Skeletal muscle tissue (tissue), 4 donors: Measurements from ENCODE around the gene RBM28. TPM values are rescaled to one million over a fixed set of nuclear protein-coding genes. Genes with fewer than 3 reads are reported as not detected.
"Not testable (repeated sequence)": the region's sequence is repeated elsewhere in the genome, so short reads cannot be mapped to it uniquely, and the experiment has no call there.

Source experiments
- H3K27ac ChIP-seq: one replicate; pipeline ENCODE4 v1.7.0; 2013; ENCODE audit warnings: mild to moderate bottlenecking, low read depth, low read length, inconsistent platforms
- H3K27me3 ChIP-seq, 3 donors: one replicate each; pipeline ENCODE4 v1.7.0; 2013; ENCODE audit warnings: low read length in 3 of 3; ENCODE audit not compliant: control insufficient read depth in 3 of 3, insufficient read depth in 3 of 3
- H3K36me3 ChIP-seq, 3 donors: one replicate each; pipeline ENCODE4 v1.7.0; 2013; ENCODE audit warnings: low read length in 3 of 3; ENCODE audit not compliant: control insufficient read depth in 3 of 3, insufficient read depth in 3 of 3
- H3K4me1 ChIP-seq, 3 donors: one replicate each; pipeline ENCODE4 v1.7.0; 2013; ENCODE audit warnings: low read length in 3 of 3, mild to moderate bottlenecking in 3 of 3; ENCODE audit not compliant: control insufficient read depth in 3 of 3, insufficient read depth in 3 of 3
- H3K4me3 ChIP-seq, 3 donors: one replicate each; pipeline ENCODE4 v1.7.0; 2013; ENCODE audit warnings: low read length in 3 of 3
- H3K9ac ChIP-seq, 3 donors: one replicate each; pipeline ENCODE4 v1.7.0; 2013; ENCODE audit warnings: low read length in 3 of 3, mild to moderate bottlenecking in 3 of 3, moderate library complexity in 2 of 3, low read depth in 1 of 3
- H3K9me3 ChIP-seq, 3 donors: one replicate each; pipeline ENCODE4 v1.7.0; 2013; ENCODE audit warnings: low read length in 3 of 3; ENCODE audit not compliant: control insufficient read depth in 3 of 3
- total RNA-seq: library from RNA; depleted of rRNA; stranded (reverse); fragments of >200 nt; gene quantifications from one replicate; pipeline ENCODE4 v1.2.3, GENCODE V29; 2014
- donor health status: Osteomylitis.

RBM28 gene
- total RNA-seq, 1 donor from 2014 or later = 7.3 TPM

DNA sequence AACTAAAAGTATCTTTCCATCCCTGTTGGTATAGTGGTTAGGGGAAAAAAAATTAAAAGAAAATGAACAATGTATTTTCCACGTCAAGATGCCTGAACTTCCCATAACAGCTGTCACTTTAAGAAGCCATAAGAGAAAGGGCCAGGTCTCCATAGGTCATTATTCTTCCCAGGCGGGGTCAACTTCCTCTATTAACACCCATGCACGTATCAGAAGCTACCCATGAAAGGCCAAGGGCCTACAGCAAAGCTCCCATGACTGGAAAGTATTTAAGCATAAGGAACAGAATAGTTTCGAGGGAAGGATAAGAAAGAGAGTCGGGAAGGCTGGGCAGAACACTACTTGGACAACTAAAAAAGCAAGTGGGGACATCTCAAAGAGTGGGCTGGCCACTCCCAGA lies 40.1 kb downstream of the RBM28 start:
- Histone ChIP-seq H3K9ac (no peak overlapping the region), H3K36me3 (peaks cover 17 to 48% (median 25%) of the 10 kb centered on the region in 3 donors), H3K27ac (no peak overlapping the region), H3K4me3 (no peak overlapping the region), H3K27me3 (no peaks in the 10 kb centered on the region), H3K9me3 (no peaks in the 10 kb centered on the region), H3K4me1 (peaks cover 0 to 9% (median 6%) of the 10 kb centered on the region in 3 donors)

DNA sequence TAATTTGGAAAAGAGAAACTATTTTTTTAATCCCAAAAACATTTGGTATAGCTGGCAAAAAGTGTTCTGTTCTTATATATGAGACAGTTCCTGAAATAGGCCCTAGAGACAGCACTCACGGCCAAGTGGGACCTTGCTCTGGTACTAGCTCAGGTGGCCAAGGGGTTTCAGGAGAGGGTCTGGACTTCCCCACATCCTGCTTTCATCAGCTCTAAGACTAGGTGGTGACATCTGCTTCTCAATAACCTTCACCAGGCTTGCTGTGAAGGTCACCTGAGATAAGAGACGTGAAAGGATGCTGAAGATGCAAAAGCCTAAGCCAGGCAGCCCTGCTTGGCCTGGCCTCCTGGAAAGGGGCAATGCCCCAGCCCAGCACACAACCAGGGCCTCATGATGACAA lies 40.6 kb downstream of the RBM28 start:
- H3K9me3 ChIP-seq = no peaks in the 10 kb centered on the region
- no peak overlapping the region for H3K9ac ChIP-seq
- peaks cover 17 to 43% (median 25%) of the 10 kb centered on the region in 3 donors for H3K36me3 ChIP-seq
- no peak overlapping the region for H3K4me3 ChIP-seq
- no peak overlapping the region for H3K27ac ChIP-seq
- H3K4me1 ChIP-seq = peaks cover 0 to 9% (median 6%) of the 10 kb centered on the region in 3 donors
- no peaks in the 10 kb centered on the region for H3K27me3 ChIP-seq

DNA sequence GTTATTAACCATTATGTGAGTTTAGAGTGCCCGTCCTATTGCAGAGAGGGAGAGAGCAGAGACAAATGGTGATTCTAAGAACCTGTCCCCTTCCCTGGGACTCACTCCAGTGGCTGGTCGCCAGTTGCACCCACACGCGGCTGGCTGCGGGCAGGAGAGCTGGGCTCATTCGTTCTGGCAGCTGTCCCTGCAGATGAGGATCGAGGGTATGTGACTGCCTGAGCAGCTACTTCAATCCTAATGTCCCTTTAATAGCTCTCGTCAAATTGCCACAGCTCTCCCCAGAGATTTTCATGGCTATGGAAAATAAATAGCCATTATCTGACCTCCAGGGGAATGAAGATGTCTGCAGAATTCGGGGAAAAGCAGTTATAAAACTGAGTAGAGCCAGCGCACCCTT lies 41.6 kb downstream of the RBM28 start:
- Histone ChIP-seq H3K4me3 (no peak overlapping the region), H3K4me1 (peaks cover 0 to 8% (median 5%) of the 10 kb centered on the region in 3 donors), H3K27me3 (no peaks in the 10 kb centered on the region), H3K36me3 (peaks cover 17 to 36% (median 24%) of the 10 kb centered on the region in 3 donors), H3K9me3 (no peaks in the 10 kb centered on the region), H3K9ac (no peak overlapping the region), H3K27ac (no peak overlapping the region)

GRCh38 chr7:128299109-128299607 lies 44.5 kb downstream of the RBM28 start:
- Histone ChIP-seq H3K4me3 (no peak overlapping the region), H3K9me3 (no peaks in the 10 kb centered on the region)

DNA sequence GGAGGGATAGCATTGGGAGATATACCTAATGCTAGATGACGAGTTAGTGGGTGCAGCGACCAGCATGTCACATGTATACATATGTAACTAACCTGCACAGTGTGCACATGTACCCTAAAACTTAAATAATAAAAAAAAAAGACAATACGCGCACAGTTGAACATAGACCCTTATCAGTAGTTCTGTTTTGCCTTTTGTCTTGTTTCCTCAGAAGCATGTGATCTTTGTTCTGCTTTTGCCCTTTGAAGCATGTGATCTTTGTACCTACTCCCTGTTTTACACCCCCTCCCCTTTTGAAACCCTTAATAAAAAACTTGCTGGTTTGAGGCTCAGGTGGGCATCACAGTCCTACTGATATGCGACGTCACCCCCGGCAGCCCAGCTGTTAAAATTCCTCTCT lies 45.7 kb downstream of the RBM28 start:
- not testable (repeated sequence) for H3K27ac ChIP-seq, H3K4me1 ChIP-seq, H3K36me3 ChIP-seq, H3K4me3 ChIP-seq, H3K9ac ChIP-seq, H3K9me3 ChIP-seq, H3K27me3 ChIP-seq

More at GRCh38 chr7:128299109-128299607, 44.5 kb downstream of the RBM28 start:
- Histone ChIP-seq H3K27me3 (no peaks in the 10 kb centered on the region), H3K4me1 (no peaks in the 10 kb centered on the region), H3K9ac (no peak overlapping the region), H3K36me3 (peaks cover 4 to 11% (median 8%) of the 10 kb centered on the region in 3 donors), H3K27ac (no peak overlapping the region)

DNA sequence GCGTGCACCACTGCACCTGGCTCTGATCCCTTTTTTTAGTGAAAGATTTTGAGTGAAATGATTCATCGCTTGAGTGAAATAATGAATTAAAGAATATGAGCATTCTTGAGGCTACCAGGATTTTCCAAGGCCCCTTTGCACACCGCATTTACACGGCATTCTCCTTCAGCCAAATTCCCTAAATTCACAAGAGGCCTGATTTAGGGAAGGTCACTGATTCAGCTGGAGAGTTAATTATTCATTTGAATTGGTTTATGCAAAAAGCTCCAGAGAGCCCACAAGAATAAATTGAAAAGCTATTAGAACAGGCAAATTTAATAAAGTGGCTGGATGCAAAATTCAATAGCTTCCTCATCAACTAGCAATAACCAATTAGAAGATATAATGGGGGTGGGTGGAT lies 56.2 kb downstream of the RBM28 start:
- H3K4me3 ChIP-seq = no peak overlapping the region
- H3K9me3 ChIP-seq = no peaks in the 10 kb centered on the region
- no peak overlapping the region for H3K9ac ChIP-seq
- H3K36me3 ChIP-seq = peaks cover 3 to 7% (median 4%) of the 10 kb centered on the region in 3 donors
- no peaks in the 10 kb centered on the region for H3K4me1 ChIP-seq
- H3K27ac ChIP-seq = no peak overlapping the region
- no peaks in the 10 kb centered on the region for H3K27me3 ChIP-seq

- H3K9me3 ChIP-seq = peaks cover 0 to 2% (median 0%) of the 10 kb centered on the region in 3 donors
- H3K4me1 ChIP-seq = no peaks in the 10 kb centered on the region
- H3K27ac ChIP-seq = no peak overlapping the region
- peaks cover 4 to 7% (median 7%) of the 10 kb centered on the region in 3 donors for H3K36me3 ChIP-seq
- no peak overlapping the region for H3K9ac ChIP-seq
- H3K4me3 ChIP-seq = no peak overlapping the region
- H3K27me3 ChIP-seq = no peaks in the 10 kb centered on the region
Observed at GRCh38 chr7:128284102-128284501, 59.6 kb downstream of the RBM28 start.

DNA sequence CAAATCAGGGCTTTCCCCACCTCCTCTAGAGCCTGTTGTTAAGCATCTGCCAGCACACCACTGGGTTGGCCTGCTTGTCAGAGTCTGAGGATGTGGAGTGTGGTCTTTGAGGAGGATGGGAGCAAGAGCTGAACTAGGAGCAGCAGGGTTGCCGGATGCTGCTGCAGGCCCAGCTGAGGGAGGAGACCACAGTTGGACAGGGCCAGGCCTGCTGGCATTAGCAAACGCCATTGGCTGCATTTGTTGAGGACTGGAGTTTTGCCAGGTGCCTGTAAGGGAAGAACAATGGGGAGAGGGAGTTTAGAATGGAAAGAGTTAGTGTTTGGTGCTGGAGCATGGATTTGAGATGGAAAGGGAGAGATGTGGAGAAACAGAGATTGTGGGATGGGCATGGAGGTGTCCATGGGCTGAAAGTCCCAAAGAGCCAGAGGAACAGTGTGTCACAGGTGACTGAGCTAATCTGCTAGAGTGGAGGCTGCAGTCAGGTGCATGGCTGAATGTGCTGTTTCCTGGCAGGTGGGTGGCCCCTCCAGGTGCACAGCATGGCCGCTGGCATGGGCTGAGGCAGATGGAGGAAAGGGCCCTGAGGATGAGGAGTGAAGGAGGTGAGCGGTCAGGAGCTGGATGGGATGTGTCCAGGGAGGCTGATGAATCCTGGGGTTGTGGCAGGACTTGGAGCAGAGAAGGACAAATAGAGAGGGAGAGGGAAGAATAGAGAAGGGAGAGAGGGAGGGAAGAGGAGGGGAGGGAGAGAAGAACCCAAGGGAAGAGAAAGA lies 61.9 kb downstream of the RBM28 start:
- Histone ChIP-seq H3K4me1 (no peaks in the 10 kb centered on the region), H3K9me3 (peaks cover 0 to 2% (median 0%) of the 10 kb centered on the region in 3 donors), H3K4me3 (no peak overlapping the region), H3K27me3 (no peaks in the 10 kb centered on the region), H3K27ac (no peak overlapping the region), H3K36me3 (peaks cover 4 to 7% (median 7%) of the 10 kb centered on the region in 3 donors), H3K9ac (no peak overlapping the region)

DNA sequence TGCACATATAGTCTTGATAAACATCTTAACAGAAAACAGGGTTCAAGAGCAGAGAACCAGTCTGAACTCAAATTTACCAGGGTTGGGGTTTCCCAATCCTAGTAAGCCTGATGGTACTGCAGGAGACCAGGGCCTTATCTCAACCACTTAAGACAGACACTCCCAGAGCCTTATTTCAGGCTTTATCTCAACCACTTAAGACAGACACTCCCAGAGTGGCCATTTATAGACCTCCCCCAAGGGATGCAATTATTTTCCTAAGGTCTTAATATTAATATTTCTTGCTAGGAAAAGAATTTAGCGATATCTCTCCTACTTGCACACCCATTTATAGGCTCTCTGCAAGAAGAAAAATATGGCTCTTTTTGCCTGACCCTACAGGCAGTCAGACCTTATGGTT lies 63.3 kb downstream of the RBM28 start:
- H3K9me3 ChIP-seq, H3K27ac ChIP-seq, H3K4me1 ChIP-seq, H3K4me3 ChIP-seq, H3K36me3 ChIP-seq, H3K9ac ChIP-seq, H3K27me3 ChIP-seq: not testable (repeated sequence)

DNA sequence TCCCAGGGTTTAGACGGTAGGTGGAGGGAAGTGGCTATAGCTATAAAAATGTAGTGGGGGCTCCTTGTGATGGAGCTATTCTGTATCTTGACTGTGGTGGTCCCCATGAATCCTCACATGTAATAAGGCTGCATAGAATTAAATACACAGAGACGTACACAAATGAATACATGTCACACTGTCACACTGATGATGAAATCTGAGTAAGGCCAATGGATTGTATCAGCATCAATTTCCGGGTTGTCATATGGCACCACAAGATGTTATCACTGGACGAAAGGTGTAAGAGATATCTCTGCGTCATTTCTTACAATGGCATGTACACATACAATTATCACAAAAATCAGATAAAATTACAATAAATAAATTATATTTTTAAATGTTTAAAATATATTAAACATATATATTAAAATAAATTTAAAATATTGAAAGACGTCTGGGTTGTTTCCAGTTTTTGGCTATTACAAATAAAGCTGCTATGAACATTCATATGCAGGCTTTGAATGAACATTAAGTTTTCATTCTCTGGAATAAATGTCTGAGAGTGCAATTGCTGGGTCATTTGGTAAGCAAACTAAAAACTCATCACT lies 64.5 kb downstream of the RBM28 start:
- peaks cover 0 to 2% (median 0%) of the 10 kb centered on the region in 3 donors for H3K9me3 ChIP-seq
- no peak overlapping the region for H3K9ac ChIP-seq
- H3K27me3 ChIP-seq = no peaks in the 10 kb centered on the region
- H3K4me3 ChIP-seq = no peak overlapping the region
- H3K4me1 ChIP-seq = no peaks in the 10 kb centered on the region
- peaks cover 4 to 7% (median 4%) of the 10 kb centered on the region in 3 donors for H3K36me3 ChIP-seq
- no peak overlapping the region for H3K27ac ChIP-seq
